Superior temporal gyrus (tissue), 1 donor: ENCODE results near the gene SLC66A2.

Experiments
- DNase-seq: peaks from one replicate; pipeline ENCODE4 v3.0.0-alpha.2; 2016; ENCODE audit errors: extremely low spot score

SLC66A2 gene

GRCh38 chr18:79919089-79919488 is 32.4 kb downstream of the SLC66A2 start:
- no peak for DNase-seq

- DNase-seq, result no peak
These were observed 32.8 kb downstream of the SLC66A2 start for GRCh38 chr18:79918615-79919011.

- DNase-seq, result no peak
These were observed 33.4 kb downstream of the SLC66A2 start for GRCh38 chr18:79917853-79918614.

GRCh38 chr18:79917169-79917852 is 34.1 kb downstream of the SLC66A2 start:
- no peak for DNase-seq

- DNase-seq, result no peak
These were observed 34.8 kb downstream of the SLC66A2 start for GRCh38 chr18:79916546-79917168.

- DNase-seq, result no peak
These were observed 35.3 kb downstream of the SLC66A2 start for GRCh38 chr18:79916128-79916494.

GRCh38 chr18:79915161-79916127 is 36.0 kb downstream of the SLC66A2 start:
- DNase-seq, result no peak

- DNase-seq, result no peak
These were observed 36.8 kb downstream of the SLC66A2 start for GRCh38 chr18:79914614-79915160.

- no peak for DNase-seq
These were observed 38.2 kb downstream of the SLC66A2 start for GRCh38 chr18:79912994-79913831.

GRCh38 chr18:79912409-79912991 is 39.0 kb downstream of the SLC66A2 start:
- no peak for DNase-seq

GRCh38 chr18:79911344-79912270 is 39.8 kb downstream of the SLC66A2 start:
- DNase-seq, result no peak

- DNase-seq, result no peak
These were observed 40.7 kb downstream of the SLC66A2 start for GRCh38 chr18:79910563-79911343.

GRCh38 chr18:79906706-79907105 is 44.7 kb downstream of the SLC66A2 start:
- no peak for DNase-seq

GRCh38 chr18:79905993-79906392 is 45.5 kb downstream of the SLC66A2 start:
- DNase-seq, result no peak

GRCh38 chr18:79905389-79905911 is 46.0 kb downstream of the SLC66A2 start:
- DNase-seq, result peak; percentile 43

- no peak for DNase-seq
These were observed 46.9 kb downstream of the SLC66A2 start for GRCh38 chr18:79904357-79905147.

GRCh38 chr18:79903787-79904356 is 47.6 kb downstream of the SLC66A2 start:
- DNase-seq, result no peak
